ENCODE data around the gene FXR1.
"Not testable (repeated sequence)": the region's sequence is repeated elsewhere in the genome, so short reads cannot be mapped to it uniquely, and the experiment has no call there.

The FXR1 gene

GRCh38 chr3:180934638-180935037 is 22.2 kb downstream of the FXR1 start:
- DNase-seq (ENCODE audit: low spot score): no peak

- no peak for DNase-seq (ENCODE audit: low spot score)
Observed at GRCh38 chr3:180940826-180941225, 28.4 kb downstream of the FXR1 start.

GRCh38 chr3:180947761-180948390 is 35.4 kb downstream of the FXR1 start:
- DNase-seq (ENCODE audit: low spot score): no peak

- DNase-seq (ENCODE audit: low spot score): no peak
Observed at GRCh38 chr3:180959691-180960090, 47.2 kb downstream of the FXR1 start.

GRCh38 chr3:180961087-180961486 is 48.6 kb downstream of the FXR1 start:
- DNase-seq (ENCODE audit: low spot score): no peak

GRCh38 chr3:180961552-180961951 is 49.1 kb downstream of the FXR1 start:
- no peak for DNase-seq (ENCODE audit: low spot score)

- DNase-seq (ENCODE audit: low spot score): no peak
Observed at GRCh38 chr3:180962530-180962929, 50.1 kb downstream of the FXR1 start.

- DNase-seq (ENCODE audit: low spot score): no peak
Observed at GRCh38 chr3:180970931-180971330, 58.5 kb downstream of the FXR1 start.

- DNase-seq (ENCODE audit: low spot score): no peak
Observed at GRCh38 chr3:180973543-180973942, 61.1 kb downstream of the FXR1 start.

GRCh38 chr3:180974286-180974685 is 61.8 kb downstream of the FXR1 start:
- DNase-seq (ENCODE audit: low spot score): no peak

- no peak for DNase-seq (ENCODE audit: low spot score)
Observed at GRCh38 chr3:180977498-180977897, 65.0 kb downstream of the FXR1 start.

- no peak for DNase-seq (ENCODE audit: low spot score)
Observed at GRCh38 chr3:180979961-180980360, 67.5 kb downstream of the FXR1 start.

GRCh38 chr3:180980611-180981010 is 68.1 kb downstream of the FXR1 start:
- DNase-seq (ENCODE audit: low spot score): no peak

GRCh38 chr3:180981912-180982311 is 69.4 kb downstream of the FXR1 start:
- DNase-seq (ENCODE audit: low spot score): no peak

- no peak for DNase-seq (ENCODE audit: low spot score)
Observed at GRCh38 chr3:180983136-180983535, 70.7 kb downstream of the FXR1 start.

- DNase-seq (ENCODE audit: low spot score): not testable (repeated sequence)
Observed at GRCh38 chr3:180986366-180986765, 73.9 kb downstream of the FXR1 start.

GRCh38 chr3:180987344-180987743 is 74.9 kb downstream of the FXR1 start:
- no peak for DNase-seq (ENCODE audit: low spot score)

GRCh38 chr3:180989291-180990163 is 77.1 kb downstream of the FXR1 start, which contains the start of gene DNAJC19:
Gene DNAJC19, minus strand, starts transcription at chr3:180989736. Its CDS starts 134 bp downstream, at chr3:180989602.
- DNase-seq (ENCODE audit: low spot score): peak; percentile 95

- DNase-seq (ENCODE audit: low spot score): no peak
Observed at GRCh38 chr3:180990505-180990904, 78.0 kb downstream of the FXR1 start.

- no peak for DNase-seq (ENCODE audit: low spot score)
Observed at GRCh38 chr3:180996415-180996932, 84.0 kb downstream of the FXR1 start.

- not testable (repeated sequence) for DNase-seq (ENCODE audit: low spot score)
Observed at GRCh38 chr3:181002331-181002730, 89.9 kb downstream of the FXR1 start.

- not testable (repeated sequence) for DNase-seq (ENCODE audit: low spot score)
Observed at GRCh38 chr3:181003469-181003868, 91.0 kb downstream of the FXR1 start.

GRCh38 chr3:181006541-181006940 is 94.1 kb downstream of the FXR1 start:
- no peak for DNase-seq (ENCODE audit: low spot score)
